ENCODE data around the gene SPOCK2. TPM values are rescaled to one million over a fixed set of nuclear protein-coding genes. Genes with fewer than 3 reads are reported as not detected.
A peak's percentile ranks its signal among the peaks of the same experiment; 100 is the strongest.

Gene SPOCK2
- polyA plus RNA-seq, 1 donor, result 17.4 TPM

DNA sequence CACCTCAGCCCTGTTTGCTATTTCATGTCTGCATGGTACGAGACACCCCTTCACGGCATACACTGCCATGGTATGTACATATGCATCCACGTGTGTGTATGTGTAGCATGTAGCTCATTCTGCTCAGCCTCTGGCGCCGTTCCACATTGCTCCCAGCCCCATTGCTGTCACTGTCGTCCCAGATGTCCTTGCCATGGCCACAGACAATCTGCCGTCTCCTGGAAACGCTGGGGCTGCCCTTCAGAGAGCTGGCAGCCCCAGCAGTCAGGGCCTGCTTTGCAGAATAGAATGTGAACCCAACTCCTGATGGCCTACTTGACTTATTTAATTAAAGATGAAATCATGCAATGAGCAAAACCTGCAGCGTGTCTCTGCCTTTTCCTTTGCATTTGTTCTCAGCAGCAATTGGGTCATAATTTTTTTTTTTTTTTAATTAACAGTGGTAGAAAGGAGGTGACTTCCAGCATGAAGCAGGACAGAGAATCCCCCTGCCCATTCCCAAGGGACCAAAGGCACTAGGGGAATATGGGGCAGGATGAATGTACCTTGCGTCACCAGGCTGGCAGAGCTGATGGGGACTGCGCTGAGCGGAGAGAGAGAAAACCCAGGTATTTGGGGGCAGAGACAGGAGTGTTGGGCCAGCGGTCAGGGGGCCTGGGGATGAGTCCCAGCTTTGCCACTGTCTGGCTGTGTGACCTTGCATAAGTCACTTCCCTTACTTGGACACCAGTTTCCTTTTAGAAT, 75.0 kb downstream of the SPOCK2 start:
- 80% methylated on average over 1 of the region's 13 CpGs for WGBS (ENCODE audit: insufficient coverage, low lambda C conversion rate)
- Histone ChIP-seq H3K27me3 (ENCODE audit: control insufficient read depth, insufficient read depth, low read length) (no peaks in the 10 kb centered on the region), H3K9me3 (ENCODE audit: control insufficient read depth, low read depth, low read length) (peaks cover under 1% of the 10 kb centered on the region), H3K4me3 (ENCODE audit: low read length) (no peak overlapping the region), H3K4me1 (ENCODE audit: control insufficient read depth, insufficient read depth, low read length) (peaks cover 29% of the 10 kb centered on the region), H3K27ac (ENCODE audit: low read length) (no peak overlapping the region), H3K36me3 (ENCODE audit: control insufficient read depth, insufficient read depth, low read length) (no peaks in the 10 kb centered on the region)
- no peak for DNase-seq

DNA sequence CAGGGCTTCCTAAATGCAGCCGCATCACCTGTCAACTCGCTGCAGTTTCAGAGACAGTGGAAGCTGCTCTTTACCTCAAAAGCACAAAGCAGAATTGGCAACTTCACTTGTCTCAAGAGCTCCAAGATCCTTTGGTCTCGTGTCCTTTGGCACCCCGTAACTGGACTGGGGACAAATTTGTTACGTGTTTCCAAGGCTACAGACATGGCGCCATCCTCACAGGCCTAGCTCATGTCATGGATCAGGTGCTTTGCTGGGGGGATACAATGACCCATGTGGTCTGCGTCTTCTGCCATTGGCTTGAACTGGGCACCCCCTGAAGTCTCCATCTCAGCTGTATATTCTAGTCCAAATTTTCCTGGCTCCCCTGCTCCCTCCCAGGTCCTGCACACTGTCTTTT, 75.6 kb downstream of the SPOCK2 start:
- H3K4me1 ChIP-seq (ENCODE audit: control insufficient read depth, insufficient read depth, low read length), result peaks cover 29% of the 10 kb centered on the region
- no CpG with 5 or more reads among the region's 7 CpGs for WGBS (ENCODE audit: insufficient coverage, low lambda C conversion rate)
- H3K27ac ChIP-seq (ENCODE audit: low read length), result no peak overlapping the region
- no peak overlapping the region for H3K4me3 ChIP-seq (ENCODE audit: low read length)
- H3K27me3 ChIP-seq (ENCODE audit: control insufficient read depth, insufficient read depth, low read length), result no peaks in the 10 kb centered on the region
- H3K9me3 ChIP-seq (ENCODE audit: control insufficient read depth, low read depth, low read length), result peaks cover 6% of the 10 kb centered on the region
- DNase-seq, result no peak
- no peaks in the 10 kb centered on the region for H3K36me3 ChIP-seq (ENCODE audit: control insufficient read depth, insufficient read depth, low read length)

DNA sequence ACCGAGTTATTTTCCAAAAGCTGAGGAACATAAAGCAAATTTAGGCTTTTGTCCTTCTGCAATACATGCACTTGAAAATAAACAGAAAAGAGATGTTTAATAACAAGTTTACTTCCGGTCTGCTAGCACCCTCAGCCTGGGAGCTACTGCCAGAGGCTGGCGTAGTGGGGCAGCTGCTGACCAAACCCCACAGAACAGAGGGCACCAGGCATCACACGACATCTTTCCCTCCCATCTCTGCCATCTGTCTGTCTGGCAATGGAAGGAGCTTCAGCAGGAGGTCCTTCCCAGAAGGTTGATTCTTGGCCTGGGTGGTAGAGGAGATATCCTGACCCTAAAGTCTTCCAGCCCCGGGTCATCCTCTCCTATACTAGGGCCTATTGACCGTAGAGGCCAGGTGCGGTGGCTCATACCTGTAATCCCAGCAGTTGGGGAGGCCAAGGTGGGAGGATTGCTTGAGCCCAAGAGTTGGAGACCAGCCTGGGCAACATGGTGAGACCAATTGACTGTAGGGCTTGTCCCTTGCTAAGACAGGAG, 76.3 kb downstream of the SPOCK2 start:
- Histone ChIP-seq H3K4me1 (ENCODE audit: control insufficient read depth, insufficient read depth, low read length) (peaks cover 24% of the 10 kb centered on the region), H3K27ac (ENCODE audit: low read length) (no peak overlapping the region), H3K9me3 (ENCODE audit: control insufficient read depth, low read depth, low read length) (peaks cover 13% of the 10 kb centered on the region), H3K27me3 (ENCODE audit: control insufficient read depth, insufficient read depth, low read length) (no peaks in the 10 kb centered on the region), H3K36me3 (ENCODE audit: control insufficient read depth, insufficient read depth, low read length) (no peaks in the 10 kb centered on the region), H3K4me3 (ENCODE audit: low read length) (no peak overlapping the region)
- DNase-seq, result no peak
- no CpG with 5 or more reads among the region's 7 CpGs for WGBS (ENCODE audit: insufficient coverage, low lambda C conversion rate)

DNA sequence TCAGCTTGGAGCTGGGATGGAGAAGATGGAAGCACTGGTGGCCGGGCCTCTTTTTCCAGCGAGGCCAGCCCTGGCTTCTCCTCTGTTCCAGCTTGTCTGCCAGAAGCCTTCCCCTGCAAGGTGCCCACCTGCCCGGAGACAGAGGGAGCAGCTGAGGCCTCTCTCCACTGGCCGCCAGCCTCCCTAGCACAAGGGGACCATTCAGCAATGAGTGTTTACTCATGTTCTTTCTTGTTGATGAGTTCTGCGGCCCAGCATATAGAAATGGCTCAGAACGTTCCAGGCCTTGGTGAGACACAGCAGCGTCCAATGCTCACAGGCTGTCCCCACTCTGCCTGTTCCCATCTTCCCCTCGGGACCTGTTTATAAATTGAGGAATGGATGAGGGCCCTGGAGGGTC, 76.9 kb downstream of the SPOCK2 start:
- peaks cover 21% of the 10 kb centered on the region for H3K4me1 ChIP-seq (ENCODE audit: control insufficient read depth, insufficient read depth, low read length)
- WGBS (ENCODE audit: insufficient coverage, low lambda C conversion rate), result no CpG with 5 or more reads among the region's 8 CpGs
- H3K9me3 ChIP-seq (ENCODE audit: control insufficient read depth, low read depth, low read length), result peaks cover 13% of the 10 kb centered on the region
- DNase-seq, result no peak
- no peaks in the 10 kb centered on the region for H3K27me3 ChIP-seq (ENCODE audit: control insufficient read depth, insufficient read depth, low read length)
- H3K27ac ChIP-seq (ENCODE audit: low read length), result no peak overlapping the region
- no peak overlapping the region for H3K4me3 ChIP-seq (ENCODE audit: low read length)
- H3K36me3 ChIP-seq (ENCODE audit: control insufficient read depth, insufficient read depth, low read length), result no peaks in the 10 kb centered on the region

DNA sequence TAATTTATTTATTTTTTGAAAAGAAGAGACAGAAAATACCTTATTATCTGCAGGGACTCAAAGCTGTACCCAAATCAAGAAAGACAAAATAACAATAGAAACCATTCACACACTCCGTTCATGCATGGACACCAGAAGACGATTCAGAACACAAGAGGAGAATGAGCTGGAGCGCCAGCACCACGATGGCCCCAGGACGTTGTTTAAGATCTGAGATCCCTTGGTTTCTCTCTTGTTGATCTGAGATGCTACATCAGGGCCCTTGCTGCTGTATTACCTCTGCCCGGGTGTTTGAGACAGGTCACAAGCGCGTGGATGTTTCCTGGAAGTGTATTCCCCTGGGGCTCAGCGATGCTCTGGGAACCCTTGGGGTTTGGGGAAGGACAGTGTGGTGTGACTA, 77.3 kb downstream of the SPOCK2 start:
- H3K4me3 ChIP-seq (ENCODE audit: low read length), result no peak overlapping the region
- no peaks in the 10 kb centered on the region for H3K27me3 ChIP-seq (ENCODE audit: control insufficient read depth, insufficient read depth, low read length)
- H3K27ac ChIP-seq (ENCODE audit: low read length), result no peak overlapping the region
- no peak for DNase-seq
- peaks cover 13% of the 10 kb centered on the region for H3K9me3 ChIP-seq (ENCODE audit: control insufficient read depth, low read depth, low read length)
- no peaks in the 10 kb centered on the region for H3K36me3 ChIP-seq (ENCODE audit: control insufficient read depth, insufficient read depth, low read length)
- H3K4me1 ChIP-seq (ENCODE audit: control insufficient read depth, insufficient read depth, low read length), result peaks cover 16% of the 10 kb centered on the region
- WGBS (ENCODE audit: insufficient coverage, low lambda C conversion rate), result 100% methylated on average over 2 of the region's 9 CpGs

DNA sequence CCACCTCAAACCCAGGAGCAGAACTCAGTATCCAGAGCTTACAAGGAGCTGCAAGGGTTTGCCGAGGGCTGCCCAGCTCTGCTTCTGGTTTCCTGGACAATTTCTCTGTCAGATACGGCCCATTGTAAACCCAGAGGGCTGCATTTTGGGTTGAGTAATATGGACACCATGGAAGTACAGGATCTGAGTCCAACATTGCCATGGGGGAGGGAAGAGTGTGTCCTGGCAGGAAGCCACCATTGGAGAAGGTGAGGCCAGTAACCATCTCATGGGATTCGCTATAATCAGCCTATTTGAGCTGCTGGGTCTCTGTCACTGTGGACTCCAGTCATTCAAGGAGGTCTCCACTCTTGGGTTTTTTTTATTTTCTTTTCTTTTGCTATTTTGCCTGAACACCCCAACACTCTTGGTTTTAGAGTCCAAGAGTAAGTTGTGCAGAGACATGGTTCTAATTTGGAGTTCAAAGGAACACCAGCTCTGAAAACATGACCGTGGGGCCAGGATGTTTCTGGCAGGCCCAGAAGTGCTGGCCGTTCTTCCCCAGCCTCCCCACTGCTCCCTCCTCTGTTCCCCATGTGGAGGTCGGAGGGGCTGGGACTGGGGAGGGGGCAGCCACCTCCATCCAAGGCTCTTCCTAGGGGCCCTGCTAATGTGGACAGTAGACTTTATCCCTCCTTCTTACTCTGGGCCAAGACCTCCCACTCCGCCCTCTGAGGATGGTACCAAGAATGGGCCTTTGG, 77.9 kb downstream of the SPOCK2 start:
- DNase-seq, result no peak
- Histone ChIP-seq H3K36me3 (ENCODE audit: control insufficient read depth, insufficient read depth, low read length) (no peaks in the 10 kb centered on the region), H3K27me3 (ENCODE audit: control insufficient read depth, insufficient read depth, low read length) (no peaks in the 10 kb centered on the region), H3K4me1 (ENCODE audit: control insufficient read depth, insufficient read depth, low read length) (peaks cover 11% of the 10 kb centered on the region), H3K4me3 (ENCODE audit: low read length) (no peak overlapping the region), H3K9me3 (ENCODE audit: control insufficient read depth, low read depth, low read length) (peaks cover 13% of the 10 kb centered on the region), H3K27ac (ENCODE audit: low read length) (peak overlapping the region; percentile 73)
- 100% methylated on average over 1 of the region's 7 CpGs for WGBS (ENCODE audit: insufficient coverage, low lambda C conversion rate)

DNA sequence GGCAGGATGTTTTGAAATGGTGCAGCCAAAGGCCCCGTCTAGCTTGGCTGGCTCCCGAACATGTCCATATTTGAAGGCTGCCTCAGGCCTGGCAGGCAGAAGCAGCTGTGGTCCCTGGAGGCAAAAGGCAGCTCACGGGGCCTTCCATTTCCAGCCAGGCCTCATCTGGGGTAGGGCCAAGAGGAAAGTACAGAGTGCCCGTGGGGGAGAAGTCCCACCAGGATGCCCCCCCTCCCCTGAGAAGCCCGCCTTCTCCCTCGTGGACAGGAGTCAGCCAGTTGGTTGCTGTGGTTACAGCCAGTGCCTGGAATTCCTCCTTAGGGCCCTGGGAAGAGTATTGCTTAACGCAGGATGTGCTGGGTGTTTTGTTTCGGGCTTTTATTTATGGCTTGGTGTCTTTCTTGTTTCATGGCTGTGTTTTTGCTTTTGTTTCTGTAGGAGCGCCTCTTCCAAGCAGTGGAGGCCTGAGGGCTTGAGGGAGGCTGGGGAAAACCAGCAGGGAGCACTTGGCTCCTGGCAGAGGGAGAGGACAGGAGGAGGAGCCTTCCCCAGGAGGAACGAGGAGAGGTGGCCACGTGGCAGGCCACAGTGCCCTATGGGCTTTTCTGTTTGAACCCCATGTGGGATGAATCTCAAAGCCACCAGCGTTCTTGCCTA, 78.8 kb downstream of the SPOCK2 start:
- H3K27me3 ChIP-seq (ENCODE audit: control insufficient read depth, insufficient read depth, low read length), result no peaks in the 10 kb centered on the region
- peaks cover 13% of the 10 kb centered on the region for H3K9me3 ChIP-seq (ENCODE audit: control insufficient read depth, low read depth, low read length)
- H3K4me3 ChIP-seq (ENCODE audit: low read length), result no peak overlapping the region
- no CpG with 5 or more reads among the region's 12 CpGs for WGBS (ENCODE audit: insufficient coverage, low lambda C conversion rate)
- no peaks in the 10 kb centered on the region for H3K36me3 ChIP-seq (ENCODE audit: control insufficient read depth, insufficient read depth, low read length)
- peak; percentile 66 to 73 for DNase-seq
- H3K4me1 ChIP-seq (ENCODE audit: control insufficient read depth, insufficient read depth, low read length), result peaks cover 10% of the 10 kb centered on the region
- peak overlapping the region; percentile 73 for H3K27ac ChIP-seq (ENCODE audit: low read length)

DNA sequence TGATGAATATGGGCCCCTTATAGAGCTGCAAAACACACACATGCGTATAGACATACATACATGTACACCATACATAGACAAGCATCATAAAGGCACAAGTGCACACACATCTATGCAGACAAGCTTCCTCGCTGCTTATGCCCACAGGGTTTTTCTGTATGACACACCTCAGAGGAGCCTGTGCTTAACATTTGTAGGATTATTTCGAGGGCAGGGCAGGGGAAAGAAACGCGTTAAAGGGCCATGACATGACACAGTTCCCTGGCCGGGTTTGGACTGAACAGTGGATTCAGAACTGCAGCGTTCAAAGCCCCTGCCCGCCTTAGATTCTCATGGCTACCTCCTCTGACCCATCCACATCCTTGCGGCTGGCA, 79.3 kb downstream of the SPOCK2 start:
- DNase-seq, result no peak
- Histone ChIP-seq H3K36me3 (ENCODE audit: control insufficient read depth, insufficient read depth, low read length) (no peaks in the 10 kb centered on the region), H3K9me3 (ENCODE audit: control insufficient read depth, low read depth, low read length) (peaks cover 13% of the 10 kb centered on the region), H3K4me3 (ENCODE audit: low read length) (no peak overlapping the region), H3K4me1 (ENCODE audit: control insufficient read depth, insufficient read depth, low read length) (peaks cover 15% of the 10 kb centered on the region), H3K27me3 (ENCODE audit: control insufficient read depth, insufficient read depth, low read length) (no peaks in the 10 kb centered on the region), H3K27ac (ENCODE audit: low read length) (peak overlapping the region; percentile 73)
- WGBS (ENCODE audit: insufficient coverage, low lambda C conversion rate), result no CpG with 5 or more reads among the region's 9 CpGs
